ENCODE measurements around the gene TOMM7. TPM values are rescaled to one million over a fixed set of nuclear protein-coding genes. Genes with fewer than 3 reads are reported as not detected.

TOMM7 gene
- total RNA-seq, 6 experiments from 2014 or later: 25.9 to 180 (median 102) TPM

DNA sequence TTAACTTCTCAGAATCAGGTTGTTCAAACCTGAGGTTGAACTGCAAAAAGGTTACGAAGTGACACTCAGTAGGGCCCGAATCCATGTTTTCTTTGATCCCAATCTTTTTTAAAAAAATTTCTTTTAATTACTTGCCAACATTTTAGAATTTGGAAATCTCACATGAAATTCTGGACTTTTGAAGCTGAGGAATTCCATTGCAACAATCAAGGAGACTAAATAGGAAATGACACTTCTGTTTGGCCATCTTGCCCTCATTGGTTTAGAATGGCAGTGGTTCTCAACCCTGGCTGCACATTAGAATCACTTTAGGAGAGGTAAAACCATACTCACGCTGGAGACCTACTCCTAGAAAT lies 471 bp upstream of the TOMM7 start:
- whole genome bisulfite sequencing (ENCODE audit: insufficient coverage, low coverage, low lambda C conversion rate, missing lambda C conversion rate): 20% methylated on average over 3 of the region's 3 CpGs
- ATAC-seq: no peak

GRCh38 chr7:22821702-22822485 lies 755 bp downstream of the TOMM7 start:
- H3K4me1 ChIP-seq: peaks cover 0 to 7% (median 3%) of the 10 kb centered on the region in 4 donors
- ATAC-seq (peak; percentile 25 to 39 (median 34)), DNase-seq (peak in 1 of 3 donors; percentile 19)
- TF ChIP-seq POLR2A (IDR thresholded peaks at IDR 0.05): no peak
- TF ChIP-seq, protein P1, sequence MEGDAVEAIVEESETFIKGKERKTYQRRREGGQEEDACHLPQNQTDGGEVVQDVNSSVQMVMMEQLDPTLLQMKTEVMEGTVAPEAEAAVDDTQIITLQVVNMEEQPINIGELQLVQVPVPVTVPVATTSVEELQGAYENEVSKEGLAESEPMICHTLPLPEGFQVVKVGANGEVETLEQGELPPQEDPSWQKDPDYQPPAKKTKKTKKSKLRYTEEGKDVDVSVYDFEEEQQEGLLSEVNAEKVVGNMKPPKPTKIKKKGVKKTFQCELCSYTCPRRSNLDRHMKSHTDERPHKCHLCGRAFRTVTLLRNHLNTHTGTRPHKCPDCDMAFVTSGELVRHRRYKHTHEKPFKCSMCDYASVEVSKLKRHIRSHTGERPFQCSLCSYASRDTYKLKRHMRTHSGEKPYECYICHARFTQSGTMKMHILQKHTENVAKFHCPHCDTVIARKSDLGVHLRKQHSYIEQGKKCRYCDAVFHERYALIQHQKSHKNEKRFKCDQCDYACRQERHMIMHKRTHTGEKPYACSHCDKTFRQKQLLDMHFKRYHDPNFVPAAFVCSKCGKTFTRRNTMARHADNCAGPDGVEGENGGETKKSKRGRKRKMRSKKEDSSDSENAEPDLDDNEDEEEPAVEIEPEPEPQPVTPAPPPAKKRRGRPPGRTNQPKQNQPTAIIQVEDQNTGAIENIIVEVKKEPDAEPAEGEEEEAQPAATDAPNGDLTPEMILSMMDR (IDR thresholded peaks at IDR 0.05): no peak
- no peaks in the 10 kb centered on the region for H3K27me3 ChIP-seq
- 8% methylated on average over 17 of the region's 18 CpGs for WGBS (ENCODE audit: insufficient coverage, low coverage, low lambda C conversion rate, missing lambda C conversion rate)
- peak overlapping the region; percentile 55 to 79 (median 68) for H3K27ac ChIP-seq
- peak overlapping the region; percentile 82 to 88 (median 85) for H3K4me3 ChIP-seq
- no peaks in the 10 kb centered on the region for H3K9me3 ChIP-seq
- intact Hi-C loops (cut with DNase I): no loop called here
- H3K36me3 ChIP-seq: peaks cover 0 to 8% (median 4%) of the 10 kb centered on the region in 4 donors

More for the DNA sequence above, 471 bp upstream of the TOMM7 start:
- intact Hi-C loops (cut with DNase I): no loop called here
- Histone ChIP-seq H3K27ac (peak overlapping the region in 2 of 3 donors; percentile 18 to 37), H3K9me3 (no peaks in the 10 kb centered on the region), H3K36me3 (no peaks in the 10 kb centered on the region), H3K4me1 (peaks cover 0 to 7% (median 3%) of the 10 kb centered on the region in 4 donors), H3K27me3 (no peaks in the 10 kb centered on the region), H3K4me3 (peak overlapping the region; percentile 82 to 88 (median 85))
- TF ChIP-seq, protein P1 (IDR thresholded peaks at IDR 0.05): no peak
- TF ChIP-seq POLR2A (IDR thresholded peaks at IDR 0.05): no peak
- no peak for DNase-seq

GRCh38 chr7:22819476-22819875 lies 3.2 kb downstream of the TOMM7 start:
- Histone ChIP-seq H3K36me3 (peaks cover 0 to 25% (median 10%) of the 10 kb centered on the region in 4 donors), H3K27me3 (no peaks in the 10 kb centered on the region), H3K4me3 (no peak overlapping the region), H3K27ac (no peak overlapping the region), H3K9me3 (no peaks in the 10 kb centered on the region), H3K4me1 (peaks cover 0 to 13% (median 4%) of the 10 kb centered on the region in 4 donors)
- ATAC-seq (no peak), DNase-seq (no peak)
- TF ChIP-seq, protein P1 (IDR thresholded peaks at IDR 0.05): no peak
- TF ChIP-seq POLR2A (IDR thresholded peaks at IDR 0.05): no peak
- WGBS (ENCODE audit: insufficient coverage, low coverage, low lambda C conversion rate, missing lambda C conversion rate): 90% methylated on average over 2 of the region's 4 CpGs
- intact Hi-C loops (cut with DNase I): no loop called here

- ATAC-seq (peak in 2 of 4 donors; percentile 64 to 90), DNase-seq (no peak)
- no peaks in the 10 kb centered on the region for H3K9me3 ChIP-seq
- H3K4me1 ChIP-seq: peaks cover 0 to 9% (median 0%) of the 10 kb centered on the region in 4 donors
- H3K4me3 ChIP-seq: no peak overlapping the region
- intact Hi-C loops (cut with DNase I): no loop called here
- WGBS (ENCODE audit: insufficient coverage, low coverage, low lambda C conversion rate, missing lambda C conversion rate): 70% methylated on average over 8 of the region's 10 CpGs
- no peaks in the 10 kb centered on the region for H3K27me3 ChIP-seq
- peaks cover 0 to 42% (median 16%) of the 10 kb centered on the region in 4 donors for H3K36me3 ChIP-seq
- TF ChIP-seq, protein P1 (IDR thresholded peaks at IDR 0.05): no peak
- TF ChIP-seq POLR2A (IDR thresholded peaks at IDR 0.05): no peak
- no peak overlapping the region for H3K27ac ChIP-seq
Measured at GRCh38 chr7:22814261-22815208, 8.1 kb downstream of the TOMM7 start.
